GM18505 (cell line): Measurements from ENCODE around the gene NUAK1.

Experiments
- ATAC-seq: cut with Tn5 transposase; IDR thresholded peaks from one replicate; pipeline ENCODE4 v1.9.1; 2021; ENCODE audit not compliant: unreplicated experiment
- POLR2A ChIP-seq: IDR thresholded peaks from 4 replicates; pipeline ENCODE4 v1.6.1; 2011; ENCODE audit warnings: borderline replicate concordance; ENCODE audit not compliant: insufficient read depth, insufficient read length; ENCODE audit errors: extremely low read depth

NUAK1 gene

DNA sequence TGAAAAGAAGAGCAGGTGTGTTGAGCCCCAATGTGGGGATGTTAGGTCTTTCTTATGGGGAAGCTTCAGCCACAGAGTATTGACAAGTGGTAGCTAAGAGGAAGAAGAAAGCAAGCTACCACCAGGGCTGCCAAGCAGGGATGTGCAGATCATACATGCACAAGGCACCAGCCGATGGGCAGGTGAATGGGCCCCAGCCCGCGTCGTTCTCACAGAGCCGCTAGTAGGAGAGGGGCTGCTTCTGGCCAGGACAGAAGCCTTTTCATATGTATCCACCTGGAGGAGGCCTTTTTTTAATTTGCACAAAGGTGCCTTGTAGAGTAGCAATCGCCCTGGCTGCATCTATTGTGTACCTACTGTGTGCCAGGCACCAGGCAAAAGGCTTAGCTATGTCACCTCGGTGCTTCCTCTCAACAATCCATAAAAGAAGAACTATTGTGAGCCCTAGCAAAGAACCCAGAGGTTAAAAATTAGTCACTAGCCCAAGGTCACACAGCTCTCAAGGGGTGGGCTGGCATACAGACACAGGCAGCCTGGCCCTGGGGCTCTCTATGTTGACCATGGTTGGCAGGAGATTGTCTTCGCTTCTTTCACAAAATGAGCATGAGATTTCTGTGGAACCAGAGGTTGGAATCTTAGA is 8.2 kb downstream of the NUAK1 start:
- ATAC-seq = no peak
- no peak for TF ChIP-seq POLR2A

DNA sequence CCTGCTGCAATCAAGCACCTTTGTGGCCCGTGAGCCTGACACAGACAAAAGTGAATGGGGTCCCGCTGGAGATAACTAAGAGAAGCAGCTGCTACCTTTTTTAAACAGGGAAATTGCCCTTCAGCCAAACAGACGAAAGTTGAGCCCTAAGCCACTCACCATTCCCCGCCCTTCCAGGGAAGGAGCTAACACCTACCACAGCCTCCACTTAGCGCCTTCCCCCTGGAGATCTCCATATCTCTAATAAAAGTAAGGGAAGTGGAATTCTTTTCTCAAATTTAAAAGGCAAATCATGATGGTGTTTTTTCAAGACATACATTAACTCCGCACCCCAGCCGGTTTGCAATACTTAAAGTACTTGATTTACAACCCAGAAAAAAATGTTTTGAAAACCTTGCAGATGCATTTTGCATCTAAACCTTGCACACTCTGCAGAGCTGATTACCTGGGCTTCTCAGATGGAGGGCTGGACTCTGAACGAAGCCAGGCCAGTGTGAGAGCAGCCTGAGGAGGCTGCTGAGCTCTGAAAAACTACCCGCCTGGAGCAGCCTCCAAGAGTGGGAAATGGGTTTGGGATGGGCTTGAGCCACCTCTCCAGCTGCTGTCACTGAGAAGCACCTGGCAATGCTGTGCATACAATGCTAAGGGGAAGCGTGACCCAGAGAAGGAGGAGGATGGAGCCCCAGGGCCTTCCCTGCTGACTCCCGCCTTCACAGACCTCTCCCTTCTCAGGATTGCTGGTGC is 10.0 kb downstream of the NUAK1 start:
- no peak for ATAC-seq
- TF ChIP-seq POLR2A = no peak

- TF ChIP-seq POLR2A = no peak
- ATAC-seq = no peak
These were observed 11.2 kb downstream of the NUAK1 start for GRCh38 chr12:106127338-106128126.

DNA sequence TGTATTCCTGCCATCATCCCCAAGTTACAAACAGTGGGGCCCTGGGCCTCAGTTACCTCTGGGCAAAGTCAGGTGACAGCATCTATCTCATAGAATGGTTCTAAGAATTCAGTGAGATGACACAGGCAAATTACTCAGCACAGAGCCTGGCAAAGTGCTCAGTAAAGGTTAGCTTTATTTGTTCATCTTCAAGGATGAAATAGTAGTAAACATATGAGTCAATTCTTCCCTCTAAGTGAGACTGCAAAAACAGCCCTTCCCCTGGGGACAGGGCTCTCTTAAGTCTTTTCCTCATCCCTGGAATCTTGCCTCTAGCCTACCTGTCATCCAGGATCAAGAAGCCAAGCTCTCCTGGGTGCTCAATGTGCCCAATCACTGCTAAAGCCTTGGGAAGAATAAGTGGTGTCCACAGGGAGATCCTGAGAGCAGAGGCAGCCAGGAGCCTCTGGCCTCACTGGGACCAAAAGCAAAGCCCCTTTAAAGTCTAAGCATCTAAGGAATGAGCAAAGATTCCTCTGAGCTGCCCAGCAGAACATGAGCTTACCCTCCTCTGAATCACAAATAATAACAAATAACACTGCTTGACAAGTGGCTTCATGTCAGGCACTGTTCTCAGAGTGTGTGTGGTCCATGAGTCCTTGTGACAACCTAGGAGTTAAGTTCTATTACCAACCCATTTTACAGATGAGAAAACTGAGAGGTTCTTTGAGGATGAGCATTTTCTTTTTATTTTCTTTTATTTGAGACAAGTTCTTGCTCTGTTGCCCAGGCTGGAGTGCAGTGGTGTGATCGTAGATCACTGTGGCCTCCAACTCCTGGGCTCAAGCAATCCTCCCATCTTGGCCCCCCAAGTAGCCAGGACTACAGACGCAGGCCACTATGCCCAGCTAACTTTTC is 12.1 kb downstream of the NUAK1 start:
- no peak for TF ChIP-seq POLR2A
- ATAC-seq = no peak

DNA sequence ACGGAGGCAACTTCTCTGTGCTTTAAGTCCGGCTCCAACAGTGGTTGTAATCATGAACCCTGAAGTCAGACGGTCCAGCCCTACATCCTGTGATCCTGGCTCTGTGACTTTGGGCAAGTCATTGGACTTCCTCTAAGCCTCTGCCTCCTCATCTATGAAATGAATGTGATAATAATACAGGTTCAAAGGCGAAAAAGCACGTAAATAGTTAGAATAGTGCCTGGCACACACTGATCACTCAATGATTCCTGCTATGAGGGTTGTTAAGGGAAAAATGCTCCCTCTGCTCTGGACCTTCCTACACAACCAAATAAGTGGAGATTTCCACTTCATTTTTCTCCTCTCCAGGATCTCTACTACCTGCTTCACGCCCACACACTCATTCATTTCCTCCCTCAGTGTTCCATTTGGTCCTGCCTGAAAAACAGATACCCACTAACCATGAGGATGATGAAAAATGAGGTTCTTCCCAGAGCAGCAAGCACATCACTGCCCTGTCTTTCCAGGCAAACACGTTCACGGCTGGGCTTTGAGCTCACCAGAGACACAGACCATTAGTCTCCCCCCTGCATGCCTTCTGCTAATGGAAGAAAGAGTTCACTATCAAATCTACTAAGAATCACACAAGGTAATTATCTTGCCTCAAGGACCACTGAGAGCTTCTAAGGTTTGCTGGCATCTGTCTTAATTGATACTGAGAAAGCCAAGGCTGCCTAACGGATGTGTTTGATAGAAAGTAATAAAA is 13.2 kb downstream of the NUAK1 start:
- no peak for TF ChIP-seq POLR2A
- ATAC-seq = no peak

- no peak for TF ChIP-seq POLR2A
- ATAC-seq = no peak
These were observed 15.1 kb downstream of the NUAK1 start for GRCh38 chr12:106123551-106124081.

DNA sequence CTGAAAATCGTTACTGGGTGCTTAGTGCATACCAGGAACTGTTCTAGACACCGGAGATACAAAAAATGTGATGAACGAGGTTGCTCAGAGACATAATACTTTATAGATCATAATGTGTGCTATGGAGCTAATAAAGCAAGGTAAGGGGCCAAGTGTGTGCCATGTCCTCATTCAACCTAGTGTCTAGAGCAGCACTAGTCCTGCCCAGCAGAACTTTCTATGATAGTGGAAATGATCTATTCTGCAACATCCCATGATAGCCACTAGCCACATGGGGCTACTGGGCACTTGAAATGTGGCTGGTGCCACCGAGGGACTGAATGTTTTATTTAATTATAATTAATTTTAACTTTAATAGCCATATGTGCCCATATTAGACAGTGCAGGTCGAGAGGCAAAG is 15.6 kb downstream of the NUAK1 start:
- no peak for ATAC-seq
- no peak for TF ChIP-seq POLR2A

DNA sequence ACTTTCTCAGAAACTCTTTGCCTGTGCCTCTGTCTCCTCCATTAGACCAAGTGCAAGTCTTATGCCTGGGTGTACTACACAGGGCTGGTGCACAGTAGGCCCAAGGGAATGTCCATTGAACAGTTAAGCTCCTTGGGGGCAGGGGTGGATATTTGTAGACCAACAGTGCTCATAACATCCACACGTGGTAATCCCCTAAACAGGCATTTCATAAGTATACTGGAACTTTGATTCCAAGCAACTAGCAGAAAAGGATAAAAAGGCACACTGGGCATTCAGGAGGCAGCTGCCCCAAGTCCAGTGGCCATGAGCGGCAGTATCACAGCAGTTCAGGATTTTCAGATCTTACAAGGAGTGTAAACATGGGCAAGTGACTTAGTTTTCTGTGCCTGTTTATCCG is 16.8 kb downstream of the NUAK1 start:
- no peak for TF ChIP-seq POLR2A
- ATAC-seq = no peak

DNA sequence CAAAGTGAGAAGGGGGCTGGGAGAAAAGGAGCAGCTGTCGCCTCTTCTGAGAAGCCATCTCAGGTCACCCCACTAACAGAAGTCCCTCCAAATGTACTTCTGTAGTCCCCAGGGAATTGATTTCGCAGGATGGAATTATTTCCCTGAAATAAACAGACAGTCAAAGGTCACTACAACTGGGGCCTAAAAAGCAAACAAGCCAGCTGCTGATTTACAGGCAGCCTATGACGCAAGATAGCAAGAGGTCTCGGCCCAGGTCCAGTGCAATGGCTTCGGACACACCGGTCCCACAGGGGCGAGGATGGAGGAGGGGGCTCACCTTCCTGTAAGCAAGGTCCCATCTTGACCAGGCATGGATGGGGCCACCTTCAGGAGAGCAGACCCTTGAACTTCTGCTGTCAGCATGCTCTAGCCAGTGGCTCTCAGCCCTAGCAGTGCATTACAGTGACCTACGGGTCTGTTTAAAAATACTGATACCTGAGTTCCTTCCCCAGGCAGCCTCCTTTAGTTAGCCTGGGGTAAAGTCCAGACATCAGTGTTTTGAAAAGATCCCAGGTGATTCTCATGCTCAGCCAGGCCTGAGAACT is 18.1 kb downstream of the NUAK1 start:
- ATAC-seq = no peak
- TF ChIP-seq POLR2A = no peak

- no peak for ATAC-seq
- TF ChIP-seq POLR2A = no peak
These were observed 19.5 kb downstream of the NUAK1 start for GRCh38 chr12:106119301-106119700.

DNA sequence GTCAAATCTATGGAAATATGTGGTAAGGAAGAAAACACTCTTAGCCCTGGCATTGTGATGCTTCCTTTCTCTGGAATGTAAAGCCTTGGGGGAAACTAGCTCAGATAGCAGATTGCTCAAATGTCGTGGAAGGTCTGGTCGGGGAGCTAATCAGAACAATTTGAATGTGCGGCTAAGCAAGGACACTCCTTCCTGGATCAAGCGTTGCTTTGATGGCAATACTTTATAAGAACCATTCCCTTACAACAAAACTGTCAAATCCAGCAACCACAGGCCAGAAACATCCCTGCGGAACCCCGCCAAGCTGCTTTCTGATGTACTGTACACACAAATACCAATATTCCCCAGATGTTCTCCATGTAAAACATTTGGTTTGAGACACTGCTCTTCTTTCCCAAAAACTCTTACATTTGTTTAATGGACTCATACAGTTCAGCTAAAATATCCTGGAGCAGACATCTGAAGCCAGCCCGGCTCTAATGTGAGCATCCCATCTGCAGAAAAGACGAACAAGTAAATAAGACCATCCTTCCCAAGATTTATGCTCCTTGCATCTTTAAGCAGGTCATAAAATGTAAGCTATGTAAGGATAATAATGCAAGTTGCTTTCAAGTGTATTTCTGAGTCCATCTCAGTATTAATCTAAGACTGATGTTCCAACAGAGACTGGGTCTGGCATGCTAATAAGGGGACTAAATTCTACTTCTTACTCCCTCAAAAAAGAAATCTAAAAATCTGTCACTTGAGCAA is 20.2 kb downstream of the NUAK1 start:
- no peak for TF ChIP-seq POLR2A
- no peak for ATAC-seq
